Activated CD8-positive, alpha-beta memory T cell treated with anti-CD3 and anti-CD28 coated beads for 48 hours (primary cell): ENCODE measurements around the gene KCNQ5.

Experiments used
- DNase-seq, 3 experiments: peaks; one replicate each; pipeline ENCODE4 v3.0.0-alpha.2; 2020; ENCODE audit warnings: low read depth in 2 of 3, low spot score in 2 of 3

Gene KCNQ5

GRCh38 chr6:72639920-72640614 lies 18.2 kb downstream of the KCNQ5 start:
- DNase-seq = no peak

- no peak for DNase-seq
Observed at GRCh38 chr6:72640615-72640930, 18.7 kb downstream of the KCNQ5 start.

- no peak for DNase-seq
Observed at GRCh38 chr6:72642435-72642834, 20.6 kb downstream of the KCNQ5 start.

GRCh38 chr6:72643214-72643613 lies 21.4 kb downstream of the KCNQ5 start:
- DNase-seq = no peak

GRCh38 chr6:72646604-72647485 lies 25.0 kb downstream of the KCNQ5 start:
- DNase-seq = no peak

- DNase-seq = no peak
Observed at GRCh38 chr6:72647489-72647888, 25.6 kb downstream of the KCNQ5 start.

GRCh38 chr6:72649032-72649984 lies 27.4 kb downstream of the KCNQ5 start:
- DNase-seq = no peak

- no peak for DNase-seq
Observed at GRCh38 chr6:72650081-72650745, 28.3 kb downstream of the KCNQ5 start.

GRCh38 chr6:72651174-72651573 lies 29.3 kb downstream of the KCNQ5 start:
- no peak for DNase-seq

- DNase-seq = no peak
Observed at GRCh38 chr6:72651967-72652956, 30.4 kb downstream of the KCNQ5 start.

GRCh38 chr6:72653026-72653425 lies 31.2 kb downstream of the KCNQ5 start:
- DNase-seq = no peak

- no peak for DNase-seq
Observed at GRCh38 chr6:72654071-72654621, 32.3 kb downstream of the KCNQ5 start.

GRCh38 chr6:72657407-72658197 lies 35.7 kb downstream of the KCNQ5 start:
- DNase-seq = no peak

GRCh38 chr6:72659754-72660153 lies 37.9 kb downstream of the KCNQ5 start:
- DNase-seq = no peak

GRCh38 chr6:72661411-72661810 lies 39.5 kb downstream of the KCNQ5 start:
- no peak for DNase-seq

GRCh38 chr6:72665599-72665998 lies 43.7 kb downstream of the KCNQ5 start:
- no peak for DNase-seq

GRCh38 chr6:72669324-72669723 lies 47.5 kb downstream of the KCNQ5 start:
- DNase-seq = no peak

GRCh38 chr6:72672906-72673305 lies 51.0 kb downstream of the KCNQ5 start:
- DNase-seq = no peak

- no peak for DNase-seq
Observed at GRCh38 chr6:72674842-72675241, 53.0 kb downstream of the KCNQ5 start.
